GM19099 (cell line): ENCODE measurements around the gene CRNKL1.

ENCODE experiments used
- POLR2A ChIP-seq: IDR thresholded peaks from 3 replicates; pipeline ENCODE4 v1.6.1; 2011; ENCODE audit warnings: low read depth; ENCODE audit not compliant: insufficient read length; ENCODE audit errors: extremely low read depth

Gene CRNKL1

DNA sequence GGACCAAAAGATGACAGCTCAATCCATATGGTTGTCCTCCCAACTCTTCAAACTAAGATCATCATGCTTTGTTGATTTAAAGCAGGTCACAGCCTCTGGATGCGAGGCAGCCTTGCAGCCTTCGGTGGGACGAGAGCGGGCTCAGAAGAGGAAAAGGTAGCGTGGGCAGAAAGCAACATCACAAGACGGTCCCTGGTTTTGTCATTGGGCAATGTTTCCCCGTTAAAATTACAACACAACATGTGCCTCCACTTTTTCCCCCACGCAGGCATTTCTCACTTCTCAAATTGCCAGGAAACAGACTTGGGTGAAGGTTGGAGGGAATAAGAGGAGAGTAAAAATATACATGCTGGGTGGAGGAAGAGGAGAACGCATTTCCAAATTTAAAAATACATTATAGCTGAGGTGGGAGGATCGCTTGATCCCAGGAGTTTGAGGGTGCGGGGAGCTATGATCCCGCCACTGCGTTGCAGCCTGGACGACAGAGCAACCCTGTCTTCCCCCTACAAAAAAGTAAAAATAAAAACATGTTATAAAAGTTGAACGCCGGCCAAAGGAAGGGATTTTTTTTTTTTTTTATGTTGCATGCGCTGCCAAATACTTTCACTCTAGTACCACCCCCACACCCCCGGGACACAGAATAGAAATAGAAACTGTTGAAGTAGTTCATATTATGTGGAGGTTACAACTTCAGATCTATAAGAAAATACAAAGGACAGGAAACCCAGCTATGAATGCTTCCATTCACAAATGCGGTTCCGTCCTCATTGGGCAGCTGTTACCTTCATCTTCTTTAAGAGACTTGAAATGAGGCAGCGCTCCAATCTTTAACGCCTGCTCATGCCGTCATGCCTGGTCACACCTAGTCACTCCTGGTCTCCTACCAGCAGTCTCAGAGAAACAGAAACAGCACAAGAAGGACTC lies 49.0 kb downstream of the CRNKL1 start:
- TF ChIP-seq POLR2A = no peak

DNA sequence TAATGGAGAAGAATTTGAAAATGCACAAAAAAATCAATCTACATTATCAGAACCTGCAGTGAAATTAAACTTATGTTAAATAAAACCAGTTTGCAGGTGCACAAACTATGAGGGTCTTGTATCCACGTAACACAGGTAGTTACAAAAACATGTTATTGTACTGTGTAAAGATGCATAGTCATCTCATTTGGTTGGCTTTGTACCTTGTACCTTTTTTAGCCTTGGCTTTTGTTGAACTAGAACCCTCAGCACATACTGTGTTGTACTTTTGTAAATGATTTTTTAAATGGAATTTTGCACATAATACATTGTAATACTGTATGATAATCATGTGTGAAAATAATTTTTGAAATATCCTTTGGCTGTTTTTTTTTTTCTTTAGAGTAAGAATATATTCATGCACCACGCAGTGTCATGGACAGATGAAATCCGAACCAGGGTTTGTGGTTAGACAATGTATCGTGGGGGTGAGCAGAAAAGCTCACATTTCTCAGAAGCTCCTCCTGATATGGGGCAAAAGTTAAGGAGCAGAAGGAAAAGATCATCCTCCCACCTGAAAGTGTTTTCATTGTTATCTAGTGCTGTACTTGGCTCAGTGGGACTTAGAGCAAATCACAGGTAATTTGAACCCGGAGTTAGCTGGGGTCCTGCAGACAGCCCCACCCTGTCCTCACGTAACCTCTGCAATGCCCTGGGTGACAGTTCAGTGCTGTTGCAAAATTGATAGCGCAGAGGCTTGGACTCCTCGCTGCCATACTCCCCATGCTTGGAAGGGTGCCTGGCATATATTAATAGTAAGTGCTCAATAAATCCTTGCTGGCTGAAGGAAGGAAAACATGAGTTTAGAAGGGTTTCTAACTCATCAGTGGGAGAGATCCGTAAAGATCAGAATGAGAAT lies 49.9 kb downstream of the CRNKL1 start:
- no peak for TF ChIP-seq POLR2A

DNA sequence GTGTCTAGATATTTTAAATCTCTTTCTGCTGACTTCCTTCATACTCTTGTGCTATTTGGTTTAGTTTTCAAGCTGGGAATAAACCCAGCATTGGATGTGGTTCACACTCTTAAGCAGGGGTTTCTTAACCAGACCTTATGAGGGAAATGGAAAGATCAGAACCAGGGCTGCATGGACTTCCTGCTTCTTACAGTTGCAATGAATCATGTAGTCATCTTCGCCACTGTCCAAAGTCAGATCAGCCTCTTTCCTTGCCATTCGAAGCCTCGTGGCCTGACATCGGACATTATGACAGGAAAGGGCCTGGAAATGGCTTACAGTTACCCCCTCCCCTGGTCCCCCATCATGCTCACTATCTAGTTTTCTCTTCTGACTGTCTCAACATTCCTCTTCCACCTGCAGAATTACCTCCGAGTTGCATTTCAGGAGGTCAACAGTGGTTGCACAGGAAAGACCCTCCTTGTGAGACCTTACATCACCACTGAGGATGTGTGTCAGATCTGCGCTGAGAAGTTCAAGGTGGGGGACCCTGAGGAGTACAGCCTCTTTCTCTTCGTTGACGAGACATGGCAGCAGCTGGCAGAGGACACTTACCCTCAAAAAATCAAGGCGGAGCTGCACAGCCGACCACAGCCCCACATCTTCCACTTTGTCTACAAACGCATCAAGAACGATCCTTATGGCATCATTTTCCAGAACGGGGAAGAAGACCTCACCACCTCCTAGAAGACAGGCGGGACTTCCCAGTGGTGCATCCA lies 51.9 kb downstream of the CRNKL1 start:
- no peak for TF ChIP-seq POLR2A

DNA sequence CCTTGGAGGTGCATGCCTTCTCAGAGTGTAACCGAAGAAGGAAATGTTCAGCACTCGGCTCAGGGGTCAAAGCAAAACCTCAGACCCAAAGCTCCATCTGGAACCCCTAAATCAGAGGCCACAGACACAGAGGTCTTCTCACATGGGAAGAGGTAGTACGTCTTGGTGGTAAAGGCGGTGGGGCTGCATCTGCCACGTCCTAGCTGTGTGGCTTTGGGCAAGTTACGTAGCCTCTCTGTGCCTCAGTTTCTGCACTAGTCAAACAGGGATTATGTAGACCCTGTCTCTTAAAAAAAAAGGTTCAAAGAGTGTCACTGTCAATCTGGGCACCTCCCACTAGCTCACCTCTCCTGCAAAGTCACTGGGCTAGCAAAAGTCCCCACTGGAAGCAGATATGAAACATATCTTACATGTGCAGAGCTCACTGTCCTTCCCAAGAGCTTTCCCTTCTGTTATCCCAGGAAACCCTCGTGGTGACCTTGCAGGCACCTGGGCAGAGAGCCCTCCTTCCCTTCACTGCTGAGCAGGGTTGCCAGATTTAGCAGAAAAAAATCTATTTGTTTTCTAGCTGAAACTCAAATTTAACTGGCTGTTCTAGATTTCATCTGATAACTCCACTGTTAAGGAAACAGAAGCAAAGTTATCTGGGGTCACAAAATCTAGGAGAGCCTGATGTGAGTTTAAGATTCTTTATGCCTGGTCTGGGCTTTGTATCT lies 53.1 kb downstream of the CRNKL1 start:
- TF ChIP-seq POLR2A = no peak

DNA sequence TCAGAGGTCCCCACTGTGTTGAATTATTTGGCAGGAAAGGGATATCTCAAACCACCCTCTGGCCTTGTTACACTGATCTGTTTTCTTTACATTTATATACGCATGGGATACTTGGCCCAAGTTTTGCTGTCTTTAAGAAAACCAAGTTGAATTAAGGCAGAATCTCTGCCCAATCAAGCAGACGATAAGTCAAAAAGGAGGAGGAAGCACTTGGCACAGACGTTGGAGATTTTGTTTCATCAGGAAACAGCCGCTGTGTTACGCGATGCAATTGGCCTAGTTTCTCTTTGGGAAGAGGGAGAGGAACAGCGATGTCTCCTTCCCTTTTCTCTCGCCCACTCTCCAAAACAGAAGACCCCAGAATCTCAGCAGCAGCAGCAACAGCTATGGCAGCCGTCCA lies 55.3 kb downstream of the CRNKL1 start:
- TF ChIP-seq POLR2A = no peak

DNA sequence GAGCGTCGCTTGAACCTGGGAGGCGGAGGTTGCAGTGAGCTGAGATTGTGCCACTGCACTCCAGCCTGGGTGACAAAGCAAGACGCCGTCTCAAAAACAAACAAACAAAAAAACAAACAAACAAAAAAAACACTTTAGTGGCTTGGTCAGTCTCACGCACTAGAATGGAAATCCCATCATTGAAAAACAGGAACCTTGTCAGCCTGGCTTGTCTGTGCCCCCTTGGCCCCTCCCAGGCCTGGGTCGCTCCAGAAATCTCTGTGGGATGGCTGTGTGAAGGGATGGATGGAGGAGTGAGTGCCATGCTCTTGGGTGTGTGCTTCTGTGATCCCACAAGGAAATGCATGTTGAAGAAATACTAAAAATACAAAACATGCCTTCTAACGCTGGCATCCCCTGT lies 56.0 kb downstream of the CRNKL1 start:
- TF ChIP-seq POLR2A = no peak

DNA sequence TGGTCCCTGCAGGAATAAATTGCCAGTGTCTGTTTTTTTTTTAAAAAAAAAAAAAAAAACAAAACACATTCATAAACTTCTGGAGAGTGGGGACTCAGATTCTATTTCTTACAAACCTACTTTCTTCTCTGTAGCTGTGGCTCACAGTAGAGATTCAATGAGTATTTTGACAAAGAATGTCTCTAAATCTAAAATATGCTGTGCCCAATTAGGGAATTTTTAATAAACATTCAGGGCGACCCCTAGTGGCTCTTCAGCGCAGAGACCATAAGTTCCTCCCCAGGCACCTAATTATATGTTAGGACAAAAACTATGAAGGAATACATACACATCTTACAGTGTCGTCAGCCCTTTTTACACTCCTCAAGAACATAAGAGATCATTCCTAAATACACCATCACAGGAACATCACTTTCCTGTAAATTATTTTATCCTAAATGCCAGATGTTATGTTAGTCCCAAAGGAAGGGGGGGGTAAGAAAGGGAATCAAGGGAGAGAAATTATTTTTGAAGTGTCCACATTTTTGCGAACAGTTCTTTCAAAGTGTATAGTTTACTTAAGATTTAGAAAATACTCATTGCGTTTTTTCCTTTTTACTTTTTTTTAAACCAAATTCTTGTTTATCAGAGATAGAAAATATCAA lies 56.9 kb downstream of the CRNKL1 start:
- no peak for TF ChIP-seq POLR2A

DNA sequence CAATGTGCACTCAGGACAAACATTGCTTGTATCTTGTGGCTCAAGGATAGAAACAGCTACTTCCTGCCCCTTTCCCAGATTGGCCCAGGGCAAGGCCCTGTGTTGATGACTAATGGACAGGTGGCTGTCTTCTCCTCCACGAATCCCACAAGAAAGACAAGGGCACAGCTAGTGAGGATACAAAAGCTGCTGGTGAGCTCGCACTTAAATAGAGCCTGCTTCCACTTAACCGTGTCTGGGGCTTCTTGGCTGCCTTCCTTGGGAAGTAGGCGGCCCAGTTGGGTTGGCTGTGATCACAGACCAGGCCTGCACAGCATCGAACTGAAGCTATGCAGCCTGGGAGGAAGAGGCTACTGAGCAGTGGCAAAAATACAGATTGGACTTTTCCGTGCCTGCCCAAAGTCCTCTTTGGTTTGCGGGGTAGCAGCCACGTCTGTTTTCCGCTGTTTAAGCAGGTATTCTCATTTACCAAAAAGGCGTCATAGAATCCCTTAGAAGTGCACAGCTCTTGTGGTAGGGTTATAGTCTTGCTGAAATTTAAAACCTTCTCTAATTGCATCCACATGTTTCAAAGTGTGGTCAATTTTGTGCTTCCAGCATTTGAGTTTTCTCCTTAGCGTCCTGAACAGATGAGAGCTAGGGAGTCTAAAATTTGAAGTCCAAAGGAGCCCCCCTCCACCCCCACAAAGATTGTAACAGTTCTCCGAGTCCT lies 58.2 kb downstream of the CRNKL1 start:
- no peak for TF ChIP-seq POLR2A

DNA sequence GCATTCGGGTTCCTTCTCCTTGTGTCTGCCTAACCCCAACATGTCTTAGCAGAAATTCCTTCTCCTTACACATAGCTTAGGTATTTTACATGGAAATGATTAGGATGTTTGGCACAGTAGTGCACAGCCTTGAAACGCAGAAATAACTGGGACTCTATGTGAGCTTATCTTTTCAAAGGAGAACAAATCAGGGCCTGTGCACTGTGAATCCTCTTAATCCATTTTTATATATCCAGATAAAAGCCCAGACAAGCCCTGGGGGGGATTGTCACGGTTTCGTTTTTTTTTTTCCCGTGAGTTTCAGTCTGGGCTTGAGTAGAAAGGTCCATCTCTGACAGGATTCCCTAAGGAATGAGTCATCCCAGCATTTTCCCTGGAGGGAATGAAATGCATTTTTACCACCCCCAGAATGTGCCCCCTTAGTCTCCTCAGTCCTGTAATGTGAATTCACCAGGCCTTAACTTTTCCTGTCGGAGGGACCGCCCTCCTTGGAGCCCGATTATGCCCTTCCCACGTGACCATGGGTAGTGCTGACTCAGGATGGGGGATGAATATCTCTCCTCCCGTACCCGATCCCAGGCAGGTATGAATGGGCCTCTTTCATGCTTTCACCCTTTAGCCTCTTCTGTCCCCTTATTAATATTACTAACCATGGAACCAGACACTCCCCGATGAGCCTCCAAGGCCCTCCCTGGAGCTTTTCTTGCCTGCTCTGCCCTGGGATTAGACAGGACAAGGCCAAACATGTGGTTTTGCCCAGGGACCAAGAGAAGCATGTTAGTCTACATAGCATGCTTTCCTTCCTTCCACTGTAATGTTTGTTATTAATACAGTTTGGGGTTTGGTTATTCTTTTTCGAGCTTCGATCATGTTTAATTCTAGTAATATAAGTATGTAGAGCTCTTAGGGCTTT lies 59.0 kb downstream of the CRNKL1 start:
- no peak for TF ChIP-seq POLR2A

DNA sequence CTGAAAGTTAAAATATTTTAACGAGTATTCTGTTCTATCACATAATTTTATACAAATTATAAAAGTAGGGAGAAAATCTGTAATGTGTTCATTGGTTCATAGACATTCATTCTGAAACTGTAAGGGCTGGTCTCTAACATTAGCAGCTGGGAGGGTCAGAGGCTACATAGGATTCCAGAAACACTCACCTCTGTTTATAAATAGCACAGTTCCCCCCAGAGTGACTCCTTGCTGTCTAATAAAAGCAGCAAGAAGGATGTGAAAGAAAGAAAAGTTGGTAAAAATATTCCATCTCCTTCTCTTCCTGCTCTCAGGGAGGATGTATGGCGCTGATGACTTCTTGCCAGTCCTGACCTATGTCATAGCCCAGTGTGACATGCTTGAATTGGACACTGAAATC lies 60.4 kb downstream of the CRNKL1 start:
- no peak for TF ChIP-seq POLR2A

DNA sequence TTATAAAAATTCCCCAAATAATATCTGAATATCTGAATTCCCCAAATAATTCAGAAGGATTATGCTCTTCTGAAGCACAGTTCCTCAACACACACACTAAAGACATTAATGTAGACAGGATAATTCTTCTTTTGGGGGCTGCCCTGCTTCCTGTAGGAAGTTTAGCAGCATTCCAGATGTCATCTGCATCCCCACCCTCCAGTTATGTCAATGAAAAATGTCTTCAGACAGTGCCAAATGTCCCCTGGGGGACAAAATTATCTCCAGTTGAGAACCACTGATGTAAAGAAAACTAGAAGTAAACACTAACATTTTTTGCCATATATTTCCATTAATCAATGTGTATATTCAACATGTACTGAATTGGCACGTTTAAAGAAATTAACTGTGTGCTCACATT lies 61.0 kb downstream of the CRNKL1 start:
- TF ChIP-seq POLR2A = no peak

DNA sequence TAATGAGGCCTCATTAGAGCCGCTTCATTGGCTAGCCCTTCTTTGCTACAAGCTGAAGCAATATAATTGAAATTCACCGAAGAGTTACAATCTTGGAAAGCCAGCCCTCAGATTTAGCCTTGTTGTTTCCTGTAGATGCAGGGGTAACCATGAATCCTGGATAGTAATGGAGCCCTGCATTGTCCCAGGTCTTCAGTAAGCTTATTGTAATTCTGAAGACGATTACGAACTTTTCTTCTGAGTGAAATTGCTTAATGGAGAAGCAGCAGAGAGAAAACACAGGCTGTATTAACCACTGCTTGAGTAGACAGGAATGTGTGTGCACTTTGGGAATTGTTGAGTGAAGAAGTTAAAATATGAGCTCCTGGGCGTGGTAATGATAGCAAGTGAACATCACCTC lies 61.4 kb downstream of the CRNKL1 start:
- no peak for TF ChIP-seq POLR2A
